GM19455 (cell line): ENCODE measurements around the gene OOSP4B.
"Not testable (repeated sequence)": the region's sequence is repeated elsewhere in the genome, so short reads cannot be mapped to it uniquely, and the experiment has no call there.

Source experiments
- ATAC-seq: cut with Tn5 transposase; IDR thresholded peaks from one replicate; pipeline ENCODE4 v1.9.1; 2021; ENCODE audit not compliant: unreplicated experiment

Gene OOSP4B

GRCh38 chr11:60016881-60017280 lies at the start of gene OOSP4B:
OOSP4B (plus strand) TSS chr11:60017181.
- no peak for ATAC-seq

- no peak for ATAC-seq
Measured at GRCh38 chr11:59967677-59968394, 49.1 kb upstream of the OOSP4B start.

- no peak for ATAC-seq
Measured at GRCh38 chr11:59968395-59968783, 48.6 kb upstream of the OOSP4B start.

DNA sequence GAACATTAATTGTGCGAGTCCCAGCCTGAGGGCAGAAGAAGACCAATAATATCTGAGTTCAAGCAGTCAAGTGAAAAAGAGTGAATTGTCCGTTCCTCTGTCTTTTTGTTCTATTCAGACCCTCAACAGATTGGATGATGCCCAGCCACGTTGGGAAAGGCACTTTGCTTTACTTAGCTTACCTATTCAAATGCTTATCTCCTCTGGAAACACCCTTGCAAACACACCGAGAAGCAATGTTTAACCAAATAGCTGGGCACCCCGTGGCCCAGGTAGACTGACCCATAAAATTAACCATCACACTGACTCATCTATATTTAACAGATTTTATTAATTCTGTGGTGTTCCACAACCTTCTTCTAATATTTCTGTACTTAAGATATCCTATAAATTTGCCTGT lies 43.9 kb upstream of the OOSP4B start:
- ATAC-seq = no peak

- no peak for ATAC-seq
Measured at GRCh38 chr11:59981106-59981770, 35.7 kb upstream of the OOSP4B start.

- ATAC-seq = not testable (repeated sequence)
Measured at GRCh38 chr11:59982037-59982436, 34.9 kb upstream of the OOSP4B start.

- no peak for ATAC-seq
Measured at GRCh38 chr11:59983212-59983611, 33.8 kb upstream of the OOSP4B start.

DNA sequence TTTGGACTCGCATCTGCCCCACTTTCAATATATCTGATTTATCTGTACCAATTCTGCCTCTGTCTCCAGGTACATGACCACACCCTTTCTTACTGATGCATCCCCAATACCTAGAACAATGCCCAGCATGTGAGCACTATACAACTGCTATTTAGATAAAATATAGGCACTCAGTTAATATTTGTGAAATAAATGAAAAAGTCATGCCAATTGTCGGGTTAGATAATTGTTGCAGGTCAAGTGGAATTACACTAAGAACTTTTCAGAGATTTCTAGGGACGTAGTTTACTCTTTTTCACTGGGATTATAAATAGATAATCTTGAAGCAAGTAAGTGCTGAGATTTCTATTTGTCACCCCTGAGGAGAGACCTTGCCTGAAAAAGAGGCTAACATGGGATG lies 32.6 kb upstream of the OOSP4B start:
- ATAC-seq = no peak

GRCh38 chr11:59990421-59990820 lies 26.6 kb upstream of the OOSP4B start:
- no peak for ATAC-seq

GRCh38 chr11:59992425-59992824 lies 24.6 kb upstream of the OOSP4B start:
- no peak for ATAC-seq

DNA sequence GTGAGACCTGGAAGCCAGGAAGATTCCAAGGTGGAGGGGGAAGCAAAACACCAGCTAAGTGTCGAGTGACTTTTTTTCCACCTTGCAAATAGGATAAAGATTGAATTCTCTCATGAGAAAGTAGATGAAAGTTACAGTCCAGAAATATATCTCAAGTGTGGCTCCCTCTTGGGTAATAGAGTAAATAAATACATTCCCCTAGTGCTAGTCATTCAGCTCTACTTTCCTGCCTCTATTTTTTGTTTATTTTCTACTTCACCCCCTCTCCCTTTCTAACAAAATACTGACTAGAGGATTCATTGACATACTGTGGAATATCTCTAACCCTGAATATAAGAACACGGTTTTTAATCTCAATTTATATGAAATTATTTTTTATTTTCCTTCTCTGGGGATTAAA lies 19.2 kb upstream of the OOSP4B start:
- no peak for ATAC-seq

GRCh38 chr11:59999691-60000090 lies 17.3 kb upstream of the OOSP4B start:
- ATAC-seq = no peak

DNA sequence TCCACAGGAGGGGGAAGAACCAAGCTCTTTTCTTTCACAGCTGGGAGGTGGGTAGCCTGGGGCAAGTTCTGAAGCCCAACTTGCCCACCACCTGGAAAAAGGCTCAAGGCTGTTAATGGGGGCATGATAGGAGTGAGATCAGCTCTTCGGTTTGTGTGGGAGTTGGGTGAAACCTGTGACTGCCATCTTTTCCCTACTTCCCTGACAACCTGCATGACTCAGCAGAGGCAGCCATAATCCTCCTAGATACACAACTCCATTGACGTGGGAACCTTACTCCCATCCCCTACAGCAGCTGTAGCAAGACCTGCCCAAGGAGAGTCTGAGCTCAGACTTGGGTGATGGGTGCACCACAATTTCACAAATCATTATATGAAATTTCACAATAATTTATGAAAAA lies 13.3 kb upstream of the OOSP4B start:
- no peak for ATAC-seq

DNA sequence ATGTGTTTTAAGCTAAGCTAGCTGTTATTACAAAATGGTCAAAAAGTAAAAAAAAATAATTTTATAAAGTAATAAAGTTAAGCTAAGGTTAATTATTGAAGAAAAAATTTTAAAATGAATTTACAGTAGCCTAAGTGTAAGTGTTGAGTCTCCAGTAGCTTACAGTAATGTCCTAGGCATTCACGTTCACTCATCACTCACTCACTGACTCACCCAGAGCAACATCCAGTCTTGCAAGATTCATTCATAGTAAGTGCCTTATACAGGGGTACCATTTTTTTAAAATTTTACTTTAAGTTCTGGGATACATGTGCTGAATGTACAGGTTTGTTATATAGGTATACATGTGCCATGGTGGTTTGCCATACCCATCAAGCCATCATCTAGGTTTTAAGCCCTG lies 11.6 kb upstream of the OOSP4B start:
- no peak for ATAC-seq

DNA sequence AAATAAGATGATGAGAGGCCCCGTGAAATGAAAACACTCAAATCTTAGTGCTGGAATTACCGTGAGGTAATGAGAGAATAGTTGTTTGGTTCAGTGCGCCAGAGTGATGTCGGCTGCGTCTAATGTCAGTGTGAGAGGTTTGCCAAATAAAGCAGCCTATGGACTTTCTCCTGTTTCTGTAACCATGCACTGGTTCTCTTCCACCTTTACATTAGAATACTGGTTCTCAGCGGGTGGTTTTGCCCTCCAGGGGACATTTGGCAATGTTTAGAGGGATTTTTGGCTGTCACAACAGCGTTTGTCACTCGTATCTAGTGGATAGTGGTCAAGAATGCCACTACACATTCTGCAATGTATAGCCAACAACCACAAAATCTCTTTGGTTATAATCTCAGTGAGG lies 1.1 kb downstream of the OOSP4B start:
- no peak for ATAC-seq

DNA sequence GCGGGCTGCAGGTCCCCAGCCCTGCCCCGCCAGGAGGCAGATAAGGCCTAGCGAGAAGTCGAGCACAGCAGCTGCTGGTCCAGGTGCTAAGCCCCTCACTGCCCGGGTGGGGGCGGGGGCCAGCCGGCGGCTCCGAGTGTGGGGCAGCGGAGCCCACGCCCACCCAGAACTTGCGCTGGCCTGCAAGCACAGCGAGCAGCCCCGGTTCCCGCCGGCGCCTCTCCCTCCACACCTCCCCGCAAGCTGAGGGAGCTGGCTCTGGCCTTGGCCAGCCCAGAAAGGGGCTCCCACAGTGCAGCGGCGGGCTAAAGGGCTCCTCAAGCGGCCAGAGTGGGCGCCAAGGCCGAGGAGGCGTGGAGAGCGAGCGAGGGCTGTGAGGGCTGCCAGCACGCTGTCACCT lies 3.4 kb downstream of the OOSP4B start:
- ATAC-seq = not testable (repeated sequence)

GRCh38 chr11:60029015-60029632 lies 12.1 kb downstream of the OOSP4B start:
- no peak for ATAC-seq

DNA sequence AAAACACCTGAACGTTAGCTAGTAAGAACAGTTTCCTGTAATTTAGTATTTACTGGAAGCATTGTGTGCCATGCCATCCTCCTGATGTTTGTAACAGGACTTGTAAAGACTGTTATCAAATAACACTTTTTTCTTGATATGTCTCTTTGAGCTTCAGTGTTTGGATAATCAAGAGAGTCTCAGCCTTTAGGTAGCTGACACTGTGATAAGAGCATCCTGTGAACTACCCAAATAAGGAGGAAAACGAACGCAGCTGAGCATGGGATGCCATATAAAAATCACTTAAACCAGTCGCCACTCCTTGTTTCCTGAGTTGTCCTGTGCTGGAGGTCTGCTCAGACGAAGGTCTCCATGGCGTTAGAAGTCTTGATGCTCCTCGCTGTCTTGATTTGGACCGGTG lies 23.1 kb downstream of the OOSP4B start, which contains the start of gene OOSP2:
OOSP2 (plus strand) TSS at position 301 of the 400 bp plus-strand sequence; CDS start at position 352, 51 bp downstream.
- ATAC-seq = no peak

DNA sequence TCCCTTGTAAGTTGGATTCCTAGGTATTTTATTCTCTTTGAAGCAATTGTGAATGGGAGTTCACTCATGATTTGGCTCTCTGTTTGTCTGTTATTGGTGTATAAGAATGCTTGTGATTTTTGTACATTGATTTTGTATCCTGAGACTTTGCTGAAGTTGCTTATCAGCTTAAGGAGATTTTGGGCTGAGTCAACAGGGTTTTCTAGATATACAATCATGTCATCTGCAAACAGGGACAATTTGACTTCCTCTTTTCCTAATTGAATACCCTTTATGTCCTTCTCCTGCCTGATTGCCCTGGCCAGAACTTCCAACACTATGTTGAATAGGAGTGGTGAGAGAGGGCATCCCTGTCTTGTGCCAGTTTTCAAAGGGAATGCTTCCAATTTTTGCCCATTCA lies 33.4 kb downstream of the OOSP4B start:
- not testable (repeated sequence) for ATAC-seq

DNA sequence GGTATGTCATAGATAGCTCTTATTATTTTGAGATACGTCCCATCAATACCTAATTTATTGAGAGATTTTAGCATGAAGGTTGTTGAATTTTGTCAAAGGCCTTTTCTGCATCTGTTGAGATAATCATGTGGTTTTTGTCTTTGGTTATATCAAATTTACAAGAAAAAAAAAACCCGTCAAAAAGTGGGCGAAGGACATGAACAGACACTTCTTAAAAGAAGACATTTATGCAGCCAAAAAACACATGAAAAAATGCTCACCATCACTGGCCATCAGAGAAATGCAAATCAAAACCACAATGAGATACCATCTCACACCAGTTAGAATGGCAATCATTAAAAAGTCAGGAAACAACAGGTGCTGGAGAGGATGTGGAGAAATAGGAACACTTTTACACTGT lies 33.9 kb downstream of the OOSP4B start:
- ATAC-seq = not testable (repeated sequence)

- no peak for ATAC-seq
Measured at GRCh38 chr11:60056349-60056969, 39.5 kb downstream of the OOSP4B start, which contains the start of gene MS4A3. MS4A3 (plus strand) TSS chr11:60056665; CDS start chr11:60061161, 4,496 bp downstream.

DNA sequence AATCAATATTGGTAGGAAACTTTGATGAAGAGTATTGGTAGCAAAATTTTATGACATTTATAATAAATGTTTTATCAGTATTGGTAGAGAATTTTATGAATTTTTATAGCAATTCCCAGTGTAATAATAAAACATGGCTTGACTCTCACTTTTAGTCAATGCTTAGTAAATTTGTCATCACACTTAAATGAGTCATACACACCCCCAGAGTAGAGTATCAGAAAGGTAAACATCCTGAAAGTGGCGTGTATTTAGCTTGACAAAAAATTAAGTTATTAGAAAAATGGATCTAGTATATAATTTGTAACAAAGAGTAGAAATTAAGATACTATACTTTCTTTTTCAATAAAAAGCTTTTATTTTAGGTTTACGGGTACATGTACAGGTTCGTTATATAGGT lies 42.1 kb downstream of the OOSP4B start:
- no peak for ATAC-seq
